ENCODE measurements around the gene RIMBP3B.
A peak's percentile ranks its signal among the peaks of the same experiment; 100 is the strongest.
"Not testable (repeated sequence)": the region's sequence is repeated elsewhere in the genome, so short reads cannot be mapped to it uniquely, and the experiment has no call there.

Gene RIMBP3B, protein sequence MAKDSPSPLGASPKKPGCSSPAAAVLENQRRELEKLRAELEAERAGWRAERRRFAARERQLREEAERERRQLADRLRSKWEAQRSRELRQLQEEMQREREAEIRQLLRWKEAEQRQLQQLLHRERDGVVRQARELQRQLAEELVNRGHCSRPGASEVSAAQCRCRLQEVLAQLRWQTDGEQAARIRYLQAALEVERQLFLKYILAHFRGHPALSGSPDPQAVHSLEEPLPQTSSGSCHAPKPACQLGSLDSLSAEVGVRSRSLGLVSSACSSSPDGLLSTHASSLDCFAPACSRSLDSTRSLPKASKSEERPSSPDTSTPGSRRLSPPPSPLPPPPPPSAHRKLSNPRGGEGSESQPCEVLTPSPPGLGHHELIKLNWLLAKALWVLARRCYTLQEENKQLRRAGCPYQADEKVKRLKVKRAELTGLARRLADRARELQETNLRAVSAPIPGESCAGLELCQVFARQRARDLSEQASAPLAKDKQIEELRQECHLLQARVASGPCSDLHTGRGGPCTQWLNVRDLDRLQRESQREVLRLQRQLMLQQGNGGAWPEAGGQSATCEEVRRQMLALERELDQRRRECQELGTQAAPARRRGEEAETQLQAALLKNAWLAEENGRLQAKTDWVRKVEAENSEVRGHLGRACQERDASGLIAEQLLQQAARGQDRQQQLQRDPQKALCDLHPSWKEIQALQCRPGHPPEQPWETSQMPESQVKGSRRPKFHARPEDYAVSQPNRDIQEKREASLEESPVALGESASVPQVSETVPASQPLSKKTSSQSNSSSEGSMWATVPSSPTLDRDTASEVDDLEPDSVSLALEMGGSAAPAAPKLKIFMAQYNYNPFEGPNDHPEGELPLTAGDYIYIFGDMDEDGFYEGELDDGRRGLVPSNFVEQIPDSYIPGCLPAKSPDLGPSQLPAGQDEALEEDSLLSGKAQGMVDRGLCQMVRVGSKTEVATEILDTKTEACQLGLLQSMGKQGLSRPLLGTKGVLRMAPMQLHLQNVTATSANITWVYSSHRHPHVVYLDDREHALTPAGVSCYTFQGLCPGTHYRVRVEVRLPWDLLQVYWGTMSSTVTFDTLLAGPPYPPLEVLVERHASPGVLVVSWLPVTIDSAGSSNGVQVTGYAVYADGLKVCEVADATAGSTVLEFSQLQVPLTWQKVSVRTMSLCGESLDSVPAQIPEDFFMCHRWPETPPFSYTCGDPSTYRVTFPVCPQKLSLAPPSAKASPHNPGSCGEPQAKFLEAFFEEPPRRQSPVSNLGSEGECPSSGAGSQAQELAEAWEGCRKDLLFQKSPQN (N-terminal part only)

DNA sequence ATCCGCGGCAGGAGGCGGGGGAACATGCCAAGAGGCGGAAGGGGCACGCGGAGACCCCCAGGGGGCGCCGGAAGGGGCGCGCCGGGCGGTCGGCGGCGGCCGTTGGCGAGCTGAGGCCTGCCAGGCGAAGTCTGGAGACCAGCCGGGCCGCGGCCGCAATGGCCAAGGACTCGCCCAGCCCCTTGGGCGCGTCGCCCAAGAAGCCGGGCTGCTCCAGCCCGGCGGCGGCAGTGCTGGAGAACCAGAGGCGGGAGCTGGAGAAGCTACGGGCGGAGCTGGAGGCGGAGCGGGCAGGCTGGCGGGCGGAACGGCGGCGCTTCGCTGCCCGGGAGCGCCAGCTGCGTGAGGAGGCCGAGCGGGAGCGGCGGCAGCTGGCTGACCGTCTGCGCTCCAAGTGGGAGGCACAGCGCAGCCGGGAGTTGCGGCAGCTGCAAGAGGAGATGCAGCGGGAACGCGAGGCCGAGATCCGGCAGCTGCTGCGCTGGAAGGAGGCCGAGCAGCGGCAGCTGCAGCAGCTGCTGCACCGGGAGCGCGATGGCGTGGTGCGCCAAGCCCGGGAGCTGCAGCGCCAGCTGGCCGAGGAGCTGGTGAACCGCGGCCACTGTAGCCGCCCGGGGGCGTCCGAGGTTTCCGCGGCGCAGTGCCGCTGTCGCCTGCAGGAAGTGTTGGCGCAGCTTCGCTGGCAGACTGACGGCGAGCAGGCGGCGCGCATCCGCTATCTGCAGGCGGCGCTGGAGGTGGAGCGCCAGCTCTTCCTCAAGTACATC is at the start of gene RIMBP3B:
TSS of gene RIMBP3B (plus strand) at position 51 of the 767 bp plus-strand sequence. CDS start at position 159, 108 bp downstream.
- not testable (repeated sequence) for DNase-seq

DNA sequence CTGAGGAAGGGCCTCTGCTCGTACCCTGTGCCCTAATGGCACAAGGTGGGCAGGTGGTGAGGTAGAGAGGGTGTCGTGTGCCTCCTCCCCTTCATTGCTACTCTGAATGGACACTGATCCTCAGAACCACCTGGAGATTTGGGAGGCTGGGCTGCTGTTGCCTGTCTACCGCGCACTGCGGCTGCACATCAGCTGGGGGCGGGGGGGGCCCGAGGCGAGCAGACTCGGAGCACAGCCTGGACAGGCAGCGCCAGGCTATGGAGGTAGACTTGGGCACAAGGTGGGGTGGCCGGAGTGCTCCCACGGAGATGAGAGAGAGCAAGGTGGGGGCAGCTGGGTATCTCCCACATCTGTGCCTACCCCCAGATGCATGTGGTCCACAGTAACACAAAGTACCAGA is 26.0 kb upstream of the RIMBP3B start:
- DNase-seq: not testable (repeated sequence)

DNA sequence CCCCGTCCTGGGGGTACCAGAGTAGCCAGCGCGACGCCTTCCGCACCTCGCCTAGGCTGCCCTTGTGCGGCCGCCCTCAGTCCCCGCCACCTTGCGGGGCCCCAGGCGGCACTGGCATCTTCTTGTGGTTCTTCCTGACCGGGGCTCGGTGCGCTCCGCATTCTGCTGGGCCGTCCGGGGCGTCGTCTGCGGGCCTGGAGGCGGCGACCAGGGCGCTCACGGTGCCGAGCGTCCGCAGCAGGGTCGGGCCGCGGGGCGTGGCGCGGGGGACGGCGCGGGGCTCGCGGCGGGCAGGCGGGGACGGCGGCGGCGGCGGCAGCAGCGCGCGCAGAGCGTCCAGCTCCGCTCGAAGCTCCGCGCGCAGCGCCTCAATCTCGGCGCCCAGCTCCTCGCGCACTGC is 23.0 kb upstream of the RIMBP3B start:
- DNase-seq: peak; percentile 1

DNA sequence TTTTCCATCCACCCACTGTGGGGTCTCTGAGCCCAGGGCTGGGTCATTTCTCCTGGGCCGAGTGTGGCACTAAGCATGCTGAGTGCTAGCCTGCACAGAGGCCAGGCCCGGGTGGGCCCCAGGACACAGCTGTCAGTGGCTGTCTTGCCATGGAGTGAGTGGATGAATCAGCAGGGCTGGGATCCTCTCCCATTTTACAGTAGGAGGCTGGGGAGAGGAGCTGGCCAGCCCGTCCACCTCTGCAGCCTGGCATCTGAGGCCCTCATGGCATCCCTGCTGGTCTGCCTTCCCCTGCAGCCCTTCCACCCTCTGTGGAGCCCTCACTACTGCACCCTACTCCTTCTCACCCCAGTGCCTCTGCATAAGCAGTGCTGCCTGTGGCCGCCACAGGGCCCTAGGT is 21.1 kb upstream of the RIMBP3B start:
- DNase-seq: not testable (repeated sequence)

DNA sequence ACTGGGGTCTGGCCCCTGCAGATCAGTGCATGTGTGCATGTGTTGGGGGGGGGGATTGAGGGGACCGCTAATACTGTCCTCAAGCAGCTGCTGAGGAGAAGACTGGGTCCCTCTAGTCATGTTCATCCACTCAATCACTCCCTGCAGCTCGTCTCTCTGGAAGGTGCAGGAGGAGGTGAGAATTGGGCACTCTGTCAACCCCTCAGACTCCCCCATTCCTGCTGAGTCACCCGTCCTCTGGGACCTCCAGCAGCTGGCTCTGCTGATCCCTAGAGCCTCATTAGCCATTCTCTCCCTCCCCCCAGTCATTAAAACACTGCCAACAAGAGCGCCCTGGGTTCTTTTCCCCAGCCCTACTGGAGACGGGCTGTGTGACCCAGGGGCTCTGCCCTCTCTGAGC is 20.5 kb upstream of the RIMBP3B start:
- DNase-seq: peak; percentile 0

DNA sequence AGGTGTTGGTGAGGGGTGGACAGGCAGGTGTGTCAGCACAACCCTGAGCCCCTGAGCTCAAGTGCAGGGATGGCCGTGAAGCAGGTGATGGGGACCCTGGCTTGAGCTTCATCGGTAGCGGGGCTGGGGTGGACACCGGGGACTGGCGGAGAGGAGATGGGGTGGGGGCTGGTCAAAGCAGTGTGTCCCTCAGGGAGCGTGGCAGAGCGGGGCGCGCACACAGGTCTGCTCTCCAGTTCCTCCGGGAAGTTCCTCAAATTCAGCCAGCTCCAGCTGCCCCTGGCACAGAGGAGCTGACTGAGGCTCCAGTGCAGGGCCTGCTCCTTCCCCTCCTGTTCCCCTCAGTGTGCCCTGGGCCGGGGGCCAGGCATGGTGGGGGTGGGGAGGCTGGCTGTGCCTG is 19.7 kb upstream of the RIMBP3B start:
- DNase-seq: peak; percentile 0

DNA sequence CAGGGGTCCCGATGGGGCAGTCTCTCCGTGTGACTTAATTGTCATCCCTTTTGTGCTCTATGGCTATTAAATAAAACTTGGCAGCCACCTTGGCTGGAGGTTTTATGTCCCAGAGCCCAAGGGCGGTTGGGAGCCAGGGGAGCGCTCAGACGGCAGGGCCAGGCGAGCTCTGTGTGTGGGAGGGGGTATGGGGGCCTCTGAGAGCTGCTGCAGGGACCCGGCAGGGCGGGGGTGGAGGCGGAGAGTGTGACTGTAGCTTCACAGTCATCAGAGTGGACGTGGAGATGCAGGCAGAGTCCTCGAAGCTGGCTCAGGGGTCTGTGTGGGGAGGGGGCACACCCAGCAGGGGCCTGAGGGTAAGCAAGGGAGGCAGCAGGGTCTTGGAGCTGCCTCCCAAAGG is 19.2 kb upstream of the RIMBP3B start:
- DNase-seq: not testable (repeated sequence)

DNA sequence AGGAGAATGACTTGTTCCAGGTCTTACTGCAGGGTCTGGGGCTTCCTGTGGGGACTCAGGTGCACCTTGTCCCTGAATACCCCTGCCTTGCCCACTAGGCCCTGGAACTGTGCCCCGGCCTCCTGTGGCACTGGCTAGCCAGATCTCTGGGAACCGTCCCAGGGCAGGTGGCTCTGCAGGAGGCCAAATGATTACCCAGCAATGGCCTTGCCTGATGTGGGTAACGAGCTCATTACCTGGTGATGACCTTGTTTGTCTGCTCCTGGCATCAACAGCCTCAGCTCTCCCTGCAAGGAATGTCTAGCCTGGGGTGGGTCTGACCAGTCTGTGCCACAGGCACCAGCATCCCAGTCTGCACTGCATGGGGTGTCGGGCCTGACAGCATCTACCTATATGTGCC is 18.2 kb upstream of the RIMBP3B start:
- DNase-seq: not testable (repeated sequence)

DNA sequence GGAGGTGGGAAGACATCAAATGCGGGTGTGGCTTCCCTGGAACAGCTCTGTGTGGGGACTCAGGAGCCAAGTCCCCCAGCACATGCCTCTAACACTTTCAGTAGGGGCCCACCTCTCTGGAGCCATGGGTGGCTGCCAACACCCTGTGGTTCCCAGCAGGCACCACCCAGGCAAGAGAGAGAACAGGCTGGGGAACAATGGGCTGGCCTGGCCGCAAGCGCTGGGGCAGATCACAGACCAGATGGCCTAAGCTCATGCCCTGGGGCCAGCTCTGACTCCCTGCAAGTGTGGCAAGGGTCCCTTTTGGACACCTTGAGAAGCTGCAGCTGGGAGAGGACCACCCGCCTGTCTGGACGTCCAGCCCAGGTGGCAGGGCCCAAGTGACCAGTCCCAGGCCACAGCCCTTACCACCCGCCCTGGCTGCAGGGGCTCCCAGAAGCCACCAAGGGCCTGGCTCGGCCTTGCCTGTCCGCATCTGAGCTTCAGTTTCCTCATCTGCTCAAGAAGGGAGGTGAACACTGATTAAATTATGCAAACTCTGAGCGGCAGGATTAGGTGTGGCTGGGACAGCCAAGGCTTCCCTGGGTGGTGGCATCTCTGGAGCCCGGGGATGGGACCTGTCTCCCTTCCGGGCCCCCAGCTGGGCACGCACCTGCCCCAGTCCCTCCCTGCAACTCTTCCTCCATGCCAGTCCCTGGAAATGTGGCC is 14.8 kb upstream of the RIMBP3B start:
- DNase-seq: not testable (repeated sequence)

DNA sequence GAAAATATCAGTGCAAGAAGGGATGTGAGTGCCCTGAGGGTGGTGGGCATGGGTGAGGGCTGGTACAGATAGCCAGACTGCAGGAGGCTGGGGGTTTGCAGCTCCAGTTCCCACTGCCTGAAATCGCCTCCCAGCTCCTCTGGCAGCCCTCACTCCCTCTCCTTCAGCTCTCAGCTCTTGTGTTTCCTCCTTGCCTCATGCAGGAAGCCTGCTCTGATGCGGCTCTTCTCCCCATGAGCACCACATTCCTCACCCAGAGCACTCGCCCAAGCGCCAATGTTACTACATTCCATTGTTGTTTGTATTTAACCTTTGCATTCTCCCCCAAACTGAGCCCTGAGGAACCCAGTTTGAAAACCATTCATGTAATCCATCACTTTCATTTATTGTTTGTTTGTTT is 7.7 kb upstream of the RIMBP3B start:
- not testable (repeated sequence) for DNase-seq

DNA sequence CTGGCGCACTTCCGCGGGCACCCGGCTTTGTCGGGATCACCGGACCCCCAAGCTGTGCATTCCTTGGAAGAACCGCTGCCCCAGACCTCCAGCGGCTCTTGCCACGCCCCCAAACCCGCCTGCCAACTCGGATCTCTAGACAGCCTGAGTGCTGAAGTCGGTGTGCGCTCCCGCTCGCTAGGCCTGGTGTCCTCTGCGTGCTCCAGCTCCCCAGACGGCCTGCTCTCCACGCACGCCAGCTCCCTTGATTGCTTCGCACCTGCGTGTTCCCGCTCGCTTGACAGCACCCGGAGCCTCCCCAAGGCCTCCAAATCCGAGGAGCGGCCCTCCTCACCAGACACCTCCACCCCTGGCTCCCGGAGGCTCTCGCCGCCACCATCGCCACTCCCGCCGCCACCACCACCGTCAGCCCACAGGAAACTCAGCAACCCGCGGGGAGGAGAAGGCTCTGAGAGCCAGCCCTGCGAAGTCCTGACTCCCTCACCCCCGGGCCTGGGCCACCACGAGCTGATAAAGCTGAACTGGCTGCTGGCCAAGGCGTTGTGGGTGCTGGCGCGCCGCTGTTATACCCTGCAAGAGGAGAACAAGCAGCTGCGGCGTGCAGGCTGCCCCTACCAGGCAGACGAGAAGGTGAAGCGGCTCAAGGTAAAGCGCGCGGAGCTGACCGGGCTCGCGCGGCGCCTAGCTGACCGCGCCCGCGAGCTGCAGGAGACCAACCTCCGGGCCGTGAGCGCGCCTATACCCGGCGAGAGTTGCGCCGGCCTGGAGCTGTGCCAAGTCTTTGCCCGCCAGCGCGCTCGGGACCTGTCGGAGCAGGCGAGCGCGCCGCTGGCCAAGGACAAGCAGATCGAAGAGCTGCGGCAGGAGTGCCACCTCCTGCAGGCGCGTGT is 1.2 kb downstream of the RIMBP3B start:
- DNase-seq: not testable (repeated sequence)

DNA sequence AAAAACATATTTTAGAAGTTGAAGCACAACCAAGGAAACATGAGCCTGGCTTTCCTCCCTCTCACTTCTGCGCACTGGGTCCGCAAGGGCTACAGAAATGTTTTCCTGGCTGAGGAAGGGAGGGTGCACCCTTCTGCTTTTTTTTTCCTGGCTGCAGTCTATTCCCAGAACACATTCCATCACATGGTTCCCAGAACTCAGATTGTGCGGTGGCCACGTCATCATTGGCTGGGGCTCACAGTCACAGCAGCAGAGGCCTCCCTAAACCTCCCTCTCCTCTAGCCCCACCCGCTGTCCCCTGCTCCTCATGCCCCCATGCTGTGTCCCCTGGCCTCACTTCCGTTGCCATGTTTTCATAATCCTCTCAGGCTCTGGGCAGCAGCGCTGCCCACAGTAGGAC is 5.9 kb downstream of the RIMBP3B start:
- DNase-seq: not testable (repeated sequence)

DNA sequence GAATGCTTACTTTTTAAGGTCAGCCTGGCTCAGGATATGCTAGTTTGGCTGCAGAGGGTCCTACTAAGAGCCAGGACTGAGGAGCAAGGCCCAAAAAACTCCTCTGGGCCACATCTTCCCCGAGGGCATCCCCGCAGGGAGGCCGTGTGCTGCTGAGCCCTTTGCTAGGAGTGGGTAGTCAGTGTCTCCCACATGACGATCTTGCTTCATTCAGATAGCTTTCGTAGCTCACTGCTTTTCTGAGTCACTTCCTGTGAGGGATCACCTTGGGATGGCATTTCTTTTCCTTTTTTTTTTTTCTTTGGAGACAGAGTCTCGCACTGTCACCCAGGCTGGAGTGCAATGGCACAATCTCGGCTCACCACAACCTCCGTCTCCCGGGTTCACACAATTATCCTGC is 6.5 kb downstream of the RIMBP3B start:
- not testable (repeated sequence) for DNase-seq

DNA sequence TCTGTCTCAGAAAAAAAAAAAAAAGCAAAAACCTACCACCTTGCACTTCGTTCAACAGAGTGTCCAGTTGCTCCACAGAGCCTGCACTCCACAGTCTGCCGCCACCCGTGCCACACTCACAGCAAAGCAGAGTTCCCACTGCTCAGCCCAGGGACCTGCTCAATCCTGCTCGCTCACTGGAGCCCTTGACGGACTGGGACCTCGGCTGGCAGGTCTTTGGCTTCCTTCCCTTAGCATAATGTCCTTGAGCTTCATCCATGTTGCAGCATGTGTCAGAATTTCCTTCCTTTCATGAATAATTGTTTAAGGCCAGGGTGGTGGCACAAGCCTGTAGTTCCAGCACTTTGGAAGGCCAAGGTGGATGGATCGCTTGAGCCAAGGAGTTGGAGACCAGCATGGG is 11.1 kb downstream of the RIMBP3B start:
- DNase-seq: not testable (repeated sequence)

DNA sequence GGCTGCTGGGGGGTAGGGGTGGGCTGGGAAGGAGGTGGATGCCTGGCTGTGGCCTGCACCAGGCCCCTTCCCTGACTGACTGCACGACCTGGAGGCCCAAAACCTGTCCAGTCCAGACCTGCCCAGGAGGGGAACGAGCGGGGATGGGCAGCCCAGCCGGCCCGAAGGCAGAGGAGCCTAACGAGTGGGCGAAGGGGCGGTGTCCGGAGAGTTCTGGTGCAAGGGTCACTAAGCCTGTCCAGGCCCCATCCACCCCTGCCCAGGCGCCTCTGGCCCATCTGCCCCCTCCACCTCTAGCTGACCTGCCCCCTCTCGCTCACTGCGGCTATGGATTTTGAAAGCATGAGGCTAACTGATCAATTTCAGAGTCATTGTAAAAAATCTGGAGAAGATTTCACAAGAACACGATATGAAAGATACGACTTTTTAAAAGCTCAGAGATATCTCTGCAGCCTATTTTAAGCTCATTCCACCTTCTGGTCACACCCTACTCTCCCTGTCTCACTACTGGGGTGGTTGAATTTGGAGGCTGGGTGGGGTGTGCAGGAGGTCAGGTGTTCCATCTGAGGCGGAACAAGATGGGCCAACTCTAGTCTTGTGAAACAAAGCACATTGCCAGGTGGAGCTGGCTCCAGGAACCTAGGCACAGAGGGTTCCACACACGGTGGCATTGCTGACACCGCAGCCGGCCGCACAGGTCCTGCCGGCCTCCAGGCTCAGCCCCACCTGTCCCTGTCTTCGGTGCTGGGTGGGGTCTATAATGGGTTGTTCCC is 17.8 kb downstream of the RIMBP3B start:
- not testable (repeated sequence) for DNase-seq

DNA sequence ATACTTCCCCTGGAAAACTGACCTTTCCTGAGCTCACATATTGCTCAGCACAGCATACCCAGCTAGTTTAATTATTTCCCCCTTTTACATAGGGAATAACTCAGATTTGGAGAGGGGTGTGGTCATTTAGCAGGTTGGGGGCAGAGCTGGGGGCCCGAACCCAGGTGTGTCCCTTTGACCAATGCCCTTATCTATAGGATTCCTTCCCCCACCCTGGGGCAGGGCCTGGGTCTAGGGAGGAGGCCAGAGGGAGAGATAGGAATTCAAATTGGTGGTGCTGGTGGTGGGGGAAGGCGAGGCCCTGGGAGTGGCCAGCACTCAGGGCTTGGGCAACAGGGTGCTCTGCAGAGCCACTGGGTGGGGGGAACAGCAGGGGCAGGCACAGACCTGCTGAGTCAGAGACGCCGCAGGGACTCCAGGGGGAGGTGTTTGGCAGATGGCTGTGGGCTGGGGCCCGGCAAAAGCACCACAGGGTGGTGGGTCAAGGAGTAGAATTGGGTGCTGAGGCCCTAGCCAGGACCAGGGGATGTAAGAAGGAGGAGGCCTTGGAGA is 19.3 kb downstream of the RIMBP3B start:
- DNase-seq: not testable (repeated sequence)

DNA sequence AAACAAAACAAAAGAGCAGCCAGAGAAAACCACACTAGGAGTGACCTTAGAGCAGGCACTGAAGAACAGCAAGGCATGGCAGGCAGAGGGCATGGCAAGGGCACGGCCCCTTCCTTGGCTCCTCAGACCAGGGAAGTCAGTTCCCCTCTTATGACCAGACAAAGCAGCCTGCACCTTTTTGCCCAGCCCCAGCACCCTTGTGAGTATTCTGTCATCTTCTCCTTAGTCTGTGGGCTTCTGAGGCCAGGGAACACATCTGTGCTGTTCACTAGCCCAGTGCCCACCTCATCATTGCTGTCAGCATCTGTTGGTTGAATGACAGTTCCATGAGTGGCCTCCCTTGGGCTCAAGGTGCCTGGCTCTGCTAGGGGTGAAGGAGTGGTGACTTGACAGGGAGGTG is 23.6 kb downstream of the RIMBP3B start:
- DNase-seq: not testable (repeated sequence)

DNA sequence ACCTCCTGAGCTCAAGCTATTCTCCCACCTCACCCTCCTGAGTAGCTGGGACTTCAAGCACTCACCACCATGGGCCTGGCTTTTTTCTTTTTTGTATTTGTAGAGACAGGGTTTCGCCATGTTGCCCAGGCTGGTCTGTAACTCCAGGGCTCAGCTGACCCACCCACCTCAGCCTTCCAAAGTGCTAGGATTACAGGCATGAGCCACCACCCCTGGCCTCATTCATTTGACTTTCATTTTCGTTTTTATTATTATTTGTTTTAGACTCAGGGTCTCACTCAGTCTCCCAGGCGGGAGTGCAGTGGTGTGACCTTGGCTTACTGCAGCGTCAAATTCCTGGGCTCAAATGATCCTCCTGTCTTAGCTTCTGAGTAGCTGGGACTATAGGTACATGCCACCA is 24.2 kb downstream of the RIMBP3B start:
- not testable (repeated sequence) for DNase-seq

DNA sequence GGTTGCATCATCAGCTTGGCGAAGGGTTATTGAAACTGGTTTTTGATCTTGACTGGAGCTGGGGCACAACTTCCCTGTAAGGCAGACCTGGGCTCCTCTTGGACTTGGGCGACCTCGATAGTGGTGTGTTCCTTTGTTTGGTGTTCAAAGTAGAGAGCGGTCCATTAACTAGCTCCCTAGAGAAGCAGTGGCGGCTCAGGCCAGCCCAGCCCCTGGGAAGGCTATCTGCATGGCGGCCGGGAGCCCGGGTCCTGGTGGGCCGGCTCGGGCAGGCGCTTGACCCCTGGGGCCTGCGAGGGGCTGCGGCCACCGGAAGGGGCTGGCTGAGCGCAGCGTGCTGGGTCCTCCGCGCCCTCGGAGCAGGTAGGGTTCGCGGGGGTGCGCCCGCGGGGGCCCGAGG is 32.8 kb downstream of the RIMBP3B start:
- DNase-seq: not testable (repeated sequence)

All from eye (tissue), 1 donor.